Lung (tissue), 12 donors: ENCODE measurements around the gene PTPA. TPM values are rescaled to one million over a fixed set of nuclear protein-coding genes. Genes with fewer than 3 reads are reported as not detected.

ENCODE experiments used
- ATAC-seq: fragments of 200-7000 bp; cut with Tn5 transposase; one replicate; pipeline ENCODE4 v1.9.1; 2020; ENCODE audit warnings: moderate number of reproducible peaks; ENCODE audit not compliant: insufficient read depth, low FRiP score
- DNase-seq, 3 donors: peaks; one replicate each; pipeline ENCODE4 v3.0.0-alpha.2; 2013 to 2017
- H3K27ac ChIP-seq, 2 donors: one replicate each; pipeline ENCODE4 v1.5.1; 2013; ENCODE audit warnings: mild to moderate bottlenecking in 2 of 2, moderate library complexity in 2 of 2, control low read depth in 1 of 2, inconsistent platforms in 1 of 2, low read depth in 1 of 2, low read length in 1 of 2
- H3K27me3 ChIP-seq, 3 donors: one replicate each; pipeline ENCODE4 v1.5.1; 2013; ENCODE audit warnings: low read length in 2 of 3; ENCODE audit not compliant: control insufficient read depth in 3 of 3, insufficient read depth in 3 of 3
- H3K36me3 ChIP-seq, 4 donors: one replicate each; pipeline ENCODE4 v1.5.1; 2013; ENCODE audit warnings: low read length in 4 of 4, mild to moderate bottlenecking in 1 of 4, moderate library complexity in 1 of 4; ENCODE audit not compliant: control insufficient read depth in 4 of 4, insufficient read depth in 4 of 4
- H3K4me1 ChIP-seq, 5 donors: one replicate each; pipeline ENCODE4 v1.5.1; 2013; ENCODE audit warnings: low read length in 5 of 5, mild to moderate bottlenecking in 2 of 5, moderate library complexity in 1 of 5; ENCODE audit not compliant: control insufficient read depth in 5 of 5, insufficient read depth in 5 of 5
- H3K4me3 ChIP-seq: one replicate; pipeline ENCODE4 v1.5.1; 2013; ENCODE audit warnings: mild to moderate bottlenecking, control low read depth, moderate library complexity
- H3K9ac ChIP-seq, 2 donors: one replicate each; pipeline ENCODE4 v1.5.1; 2013; ENCODE audit warnings: low read length in 2 of 2, control low read depth in 1 of 2; ENCODE audit not compliant: insufficient read depth in 1 of 2
- H3K9me3 ChIP-seq, 4 donors: one replicate each; pipeline ENCODE4 v1.5.1; 2013; ENCODE audit warnings: low read length in 3 of 4, mild to moderate bottlenecking in 1 of 4, moderate library complexity in 1 of 4; ENCODE audit not compliant: control insufficient read depth in 4 of 4, insufficient read depth in 3 of 4
- CTCF ChIP-seq: IDR thresholded peaks from 2 replicates; pipeline ENCODE4 v1.5.1; 2012; ENCODE audit warnings: mild to moderate bottlenecking; ENCODE audit errors: control extremely low read depth, extremely low read depth
- WGBS, 2 donors: extraction: QIAGEN DNeasy Blood & Tissue Kit; methylation state at CpG; one replicate each; pipeline ENCODE4 v1.1.7; 2013; 5-methylcytosine and 5-hydroxymethylcytosine counted together
- polyA plus RNA-seq, 2 donors: library from polyadenylated mRNA; stranded (reverse); fragments of 200-250 nt; gene quantifications; one replicate each; pipeline ENCODE4 v1.2.1, GENCODE V29; 2013
- total RNA-seq, 2 donors: library from RNA; depleted of rRNA in 1 of 2; stranded (reverse); fragments of >200 nt in 1 of 2; gene quantifications; one replicate each; pipeline ENCODE4 v1.2.1, GENCODE V29; 2014 to 2021
- donor health status: control.
- donor health status: control.
- donor health status: Bipolar disorder and iron deficiency.
- donor health status: healthy.
- donor health status: DM: yes; HTN: yes; CAD: no.

Gene PTPA
- total and polyA plus RNA-seq, 4 donors, result 62.5 to 145 (median 116) TPM

GRCh38 chr9:129077236-129077635 is 34.0 kb upstream of the PTPA start:
- peaks cover 0 to 13% (median 5%) of the 10 kb centered on the region in 5 donors for H3K4me1 ChIP-seq
- H3K4me3 ChIP-seq, result no peak overlapping the region
- no peaks in the 10 kb centered on the region for H3K9me3 ChIP-seq
- ATAC-seq (no peak), DNase-seq (no peak)
- H3K27ac ChIP-seq, result no peak overlapping the region
- TF ChIP-seq CTCF, result no peak
- no peaks in the 10 kb centered on the region for H3K36me3 ChIP-seq
- no peak overlapping the region for H3K9ac ChIP-seq
- WGBS, 2 donors, result 71 to 83% methylated on average over 10 of the region's 10 CpGs
- no peaks in the 10 kb centered on the region for H3K27me3 ChIP-seq

- 86 to 87% methylated on average over 18 of the region's 18 CpGs for WGBS, 2 donors
- Histone ChIP-seq H3K4me1 (peaks cover 0 to 14% (median 5%) of the 10 kb centered on the region in 5 donors), H3K36me3 (peaks cover 0 to under 1% (median 0%) of the 10 kb centered on the region in 4 donors), H3K9ac (no peak overlapping the region), H3K27ac (no peak overlapping the region), H3K9me3 (no peaks in the 10 kb centered on the region), H3K27me3 (no peaks in the 10 kb centered on the region), H3K4me3 (no peak overlapping the region)
- no peak for TF ChIP-seq CTCF
- no peak for DNase-seq
- no peak for ATAC-seq
These were observed 32.3 kb upstream of the PTPA start for GRCh38 chr9:129078691-129079503.

GRCh38 chr9:129079829-129080228 is 31.4 kb upstream of the PTPA start:
- H3K4me1 ChIP-seq, result peaks cover 0 to 14% (median 5%) of the 10 kb centered on the region in 5 donors
- H3K9ac ChIP-seq, result peak overlapping the region in 1 of 2 donors; percentile 38
- H3K27me3 ChIP-seq, result no peaks in the 10 kb centered on the region
- H3K27ac ChIP-seq, result no peak overlapping the region
- H3K9me3 ChIP-seq, result no peaks in the 10 kb centered on the region
- no peak overlapping the region for H3K4me3 ChIP-seq
- H3K36me3 ChIP-seq, result peaks cover 0 to 3% (median 1%) of the 10 kb centered on the region in 4 donors
- TF ChIP-seq CTCF, result no peak
- DNase-seq (no peak), ATAC-seq (no peak)
- WGBS, 2 donors, result 85 to 91% methylated on average over 13 of the region's 13 CpGs
